SK-N-MC (cell line): ENCODE data around the gene DPH3.

ENCODE experiments used
- EZH2 ChIP-seq: fragments of 200-600 bp; sonication (generic); IDR thresholded peaks from one replicate; pipeline ENCODE4 v1.6.1; 2017; ENCODE audit warnings: antibody characterized with exemption
- FOXP2 ChIP-seq: optimal IDR thresholded peaks from 2 replicates; pipeline ENCODE3; 2011; ENCODE audit warnings: mild to moderate bottlenecking, moderate library complexity; ENCODE audit not compliant: insufficient read depth; ENCODE audit errors: extremely low read length, control extremely low read depth
- POLR2AphosphoS5 ChIP-seq: IDR thresholded peaks from 2 replicates; pipeline ENCODE4 v1.6.1; 2012; ENCODE audit warnings: mild to moderate bottlenecking, low read depth, low read length, borderline replicate concordance

- TF ChIP-seq EZH2 (no peak), FOXP2 (no peak), POLR2AphosphoS5 (no peak)
Observed at GRCh38 chr3:16305111-16305541, 40.4 kb upstream of the DPH3 start.
